ENCODE data around the gene CTSA. TPM values are rescaled to one million over a fixed set of nuclear protein-coding genes. Genes with fewer than 3 reads are reported as not detected.

CTSA gene
- total and polyA plus RNA-seq, 2 of the 4 experiments (the other 2 are of a cell fraction), result 19.0 to 312 TPM

GRCh38 chr20:45943613-45944012, 52.5 kb downstream of the CTSA start:
- Histone ChIP-seq H2AK5ac (ENCODE audit: low read depth, low read length) (no peak overlapping the region), H3K9ac (ENCODE audit: low read depth, low read length) (no peak overlapping the region), H4K91ac (ENCODE audit: insufficient read depth, low read depth, low read length) (no peak overlapping the region), H3K36me3 (ENCODE audit: control insufficient read depth, insufficient read depth, low read length) (peaks cover 85% of the 10 kb centered on the region), H3K23ac (ENCODE audit: low read depth, low read length) (no peak overlapping the region), H4K8ac (ENCODE audit: low read depth in 2 of 2, low read length in 2 of 2) (no peak overlapping the region), H2AK9ac (replicated peaks; ENCODE audit: low read depth, low read length, poor library complexity) (no peak overlapping the region), H4K5ac (ENCODE audit: low read depth, low read length) (no peak overlapping the region), H2BK120ac (ENCODE audit: low read depth, low read length) (no peak overlapping the region), H4K20me1 (ENCODE audit: insufficient read depth, low read length) (peaks cover 3% of the 10 kb centered on the region; the same call in 1 of the 2 replicates), H3K18ac (ENCODE audit: low read depth, low read length) (no peak overlapping the region), H3K4me3 (ENCODE audit: insufficient read depth, low read depth, low read length) (no peak overlapping the region), H3K9me1 (ENCODE audit: insufficient read depth, low read length) (0 out of 2 replicates have a peak, but pooled peaks cover 3% of the 10 kb centered on the region), H3K14ac (replicated peaks; ENCODE audit: low read depth, low read length) (no peak overlapping the region), H3K79me1 (ENCODE audit: low read depth in 1 of 2, low read length in 2 of 2) (peaks cover 6 to 9% of the 10 kb centered on the region in 2 experiments; a peak in 3 of 4 replicates), H2BK5ac (ENCODE audit: low read depth, low read length, poor library complexity, severe bottlenecking) (no peak overlapping the region), H3K56ac (ENCODE audit: extremely low read depth, insufficient read depth, low read length) (no peak overlapping the region), H3K27ac (ENCODE audit: insufficient read depth, low read length) (no peak overlapping the region), H2AFZ (replicated peaks; ENCODE audit: low read length, poor library complexity) (no peak overlapping the region), H3K27me3 (ENCODE audit: control insufficient read depth, insufficient read depth, low read length) (no peaks in the 10 kb centered on the region), H3K4ac (ENCODE audit: low read depth, low read length) (no peak overlapping the region), H3K9me3 (ENCODE audit: control insufficient read depth, insufficient read depth, low read length) (no peaks in the 10 kb centered on the region), H2BK15ac (ENCODE audit: low read depth, low read length) (no peak overlapping the region), H3K4me2 (ENCODE audit: low read depth, low read length) (no peak overlapping the region), H2BK20ac (ENCODE audit: low read depth, low read length) (no peak overlapping the region), H3K4me1 (ENCODE audit: control insufficient read depth, insufficient read depth, low read length) (no peaks in the 10 kb centered on the region)
- in situ Hi-C loops (cut with MboI; ENCODE audit: low sequenced_read_pairs), result no loop called here
- intact Hi-C loops (cut with micrococcal nuclease), result no loop called here
- 78% methylated on average over 5 of the region's 6 CpGs; no CpG with 5 or more reads in 1 of the 2 experiments for WGBS, 2 experiments (ENCODE audit: extremely low coverage in 2 of 2, insufficient read length in 1 of 2)
- dilution Hi-C loops (cut with HindIII; ENCODE audit: low sequenced_read_pairs, unreplicated experiment), result no loop called here
- CTCF ChIA-PET, result interaction anchor here (1.2 kb wide), 1 partner anchor 9 kb away, joined by 3 read pairs; no protein-coding TSS in a partner anchor
- DNase-seq (no peak), ATAC-seq (ENCODE audit: low read depth) (no peak)
- no peak for TF ChIP-seq RCOR1 (IDR thresholded peaks at IDR 0.05; ENCODE audit: insufficient replicate concordance, low read length)
- TF ChIP-seq, protein P1, sequence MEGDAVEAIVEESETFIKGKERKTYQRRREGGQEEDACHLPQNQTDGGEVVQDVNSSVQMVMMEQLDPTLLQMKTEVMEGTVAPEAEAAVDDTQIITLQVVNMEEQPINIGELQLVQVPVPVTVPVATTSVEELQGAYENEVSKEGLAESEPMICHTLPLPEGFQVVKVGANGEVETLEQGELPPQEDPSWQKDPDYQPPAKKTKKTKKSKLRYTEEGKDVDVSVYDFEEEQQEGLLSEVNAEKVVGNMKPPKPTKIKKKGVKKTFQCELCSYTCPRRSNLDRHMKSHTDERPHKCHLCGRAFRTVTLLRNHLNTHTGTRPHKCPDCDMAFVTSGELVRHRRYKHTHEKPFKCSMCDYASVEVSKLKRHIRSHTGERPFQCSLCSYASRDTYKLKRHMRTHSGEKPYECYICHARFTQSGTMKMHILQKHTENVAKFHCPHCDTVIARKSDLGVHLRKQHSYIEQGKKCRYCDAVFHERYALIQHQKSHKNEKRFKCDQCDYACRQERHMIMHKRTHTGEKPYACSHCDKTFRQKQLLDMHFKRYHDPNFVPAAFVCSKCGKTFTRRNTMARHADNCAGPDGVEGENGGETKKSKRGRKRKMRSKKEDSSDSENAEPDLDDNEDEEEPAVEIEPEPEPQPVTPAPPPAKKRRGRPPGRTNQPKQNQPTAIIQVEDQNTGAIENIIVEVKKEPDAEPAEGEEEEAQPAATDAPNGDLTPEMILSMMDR (conservative IDR thresholded peaks at IDR 0.05; ENCODE audit: low read depth, low read length), result no peak
- no peak for TF ChIP-seq CEBPB (IDR thresholded peaks at IDR 0.05; ENCODE audit: low read depth, low read length)
- no peak for TF ChIP-seq SMC3 (IDR thresholded peaks at IDR 0.05; ENCODE audit: low read depth, low read length)
- no peak for TF ChIP-seq FOS (IDR thresholded peaks at IDR 0.05; ENCODE audit: low read depth, low read length)
- TF ChIP-seq MAZ (IDR thresholded peaks at IDR 0.05; ENCODE audit: borderline replicate concordance, low read depth, low read length), result no peak
- TF ChIP-seq RFX5 (IDR thresholded peaks at IDR 0.05; ENCODE audit: low read depth, low read length), result no peak
- TF ChIP-seq, protein P2, sequence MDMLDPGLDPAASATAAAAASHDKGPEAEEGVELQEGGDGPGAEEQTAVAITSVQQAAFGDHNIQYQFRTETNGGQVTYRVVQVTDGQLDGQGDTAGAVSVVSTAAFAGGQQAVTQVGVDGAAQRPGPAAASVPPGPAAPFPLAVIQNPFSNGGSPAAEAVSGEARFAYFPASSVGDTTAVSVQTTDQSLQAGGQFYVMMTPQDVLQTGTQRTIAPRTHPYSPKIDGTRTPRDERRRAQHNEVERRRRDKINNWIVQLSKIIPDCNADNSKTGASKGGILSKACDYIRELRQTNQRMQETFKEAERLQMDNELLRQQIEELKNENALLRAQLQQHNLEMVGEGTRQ (IDR thresholded peaks at IDR 0.05; ENCODE audit: low read depth, low read length), result no peak
- no peak for TF ChIP-seq RAD21 (IDR thresholded peaks at IDR 0.05; ENCODE audit: low read length)
- no peak for TF ChIP-seq CHD1 (IDR thresholded peaks at IDR 0.05; ENCODE audit: low read depth, low read length)
- no TSS peak for BruUV-seq (replicated peaks)
- POLR2A ChIA-PET (ENCODE audit: unreplicated experiment), result interaction anchor here (1.4 kb wide), 1 partner anchor 9 kb away, joined by 3 read pairs; the partner anchor contains the start of gene PCIF1
